ENCODE results near the gene ARHGEF7.

ARHGEF7 gene

DNA sequence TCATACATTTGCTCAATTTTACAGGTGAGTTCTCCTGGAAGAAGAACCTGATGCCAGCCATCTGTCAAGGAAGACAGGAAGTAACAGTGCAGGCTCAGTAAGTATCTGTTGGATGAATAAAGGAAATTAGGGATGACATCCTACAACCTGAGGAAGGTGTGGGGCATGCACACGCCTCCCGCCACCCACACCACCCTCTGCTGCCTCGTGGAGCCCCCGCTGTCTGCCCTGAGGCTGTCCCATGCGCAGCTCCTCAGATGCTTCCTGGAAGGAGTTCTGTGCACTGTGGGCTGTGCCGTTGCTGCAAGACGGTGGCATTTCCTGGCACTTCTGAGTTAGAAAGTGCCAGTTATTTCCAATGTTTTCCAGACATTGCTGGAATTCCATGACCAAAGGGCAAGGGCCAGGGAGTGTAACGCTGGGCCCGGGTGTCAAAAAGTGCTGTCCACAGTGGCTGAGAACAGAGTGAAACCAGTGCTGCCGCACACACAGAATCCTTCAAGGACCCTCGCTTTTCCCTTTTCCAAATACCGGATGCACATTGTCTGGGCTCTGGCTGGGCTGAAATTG lies 201.1 kb downstream of the ARHGEF7 start:
- DNase-seq: peak; percentile 21

- peak; percentile 26 for DNase-seq
These were observed 202.0 kb downstream of the ARHGEF7 start for GRCh38 chr13:111317042-111317550.

GRCh38 chr13:111317571-111318345 lies 202.6 kb downstream of the ARHGEF7 start:
- DNase-seq: peak; percentile 9

GRCh38 chr13:111318386-111318785 lies 203.3 kb downstream of the ARHGEF7 start:
- DNase-seq: peak; percentile 24

- peak; percentile 27 for DNase-seq
These were observed 204.4 kb downstream of the ARHGEF7 start for GRCh38 chr13:111319521-111319920.

- DNase-seq: peak; percentile 26
These were observed 205.1 kb downstream of the ARHGEF7 start, which contains the start of gene TEX29 for GRCh38 chr13:111319998-111320911. TSS of gene TEX29 (plus strand) at chr13:111320642. CDS start at chr13:111320891, 249 bp downstream.

DNA sequence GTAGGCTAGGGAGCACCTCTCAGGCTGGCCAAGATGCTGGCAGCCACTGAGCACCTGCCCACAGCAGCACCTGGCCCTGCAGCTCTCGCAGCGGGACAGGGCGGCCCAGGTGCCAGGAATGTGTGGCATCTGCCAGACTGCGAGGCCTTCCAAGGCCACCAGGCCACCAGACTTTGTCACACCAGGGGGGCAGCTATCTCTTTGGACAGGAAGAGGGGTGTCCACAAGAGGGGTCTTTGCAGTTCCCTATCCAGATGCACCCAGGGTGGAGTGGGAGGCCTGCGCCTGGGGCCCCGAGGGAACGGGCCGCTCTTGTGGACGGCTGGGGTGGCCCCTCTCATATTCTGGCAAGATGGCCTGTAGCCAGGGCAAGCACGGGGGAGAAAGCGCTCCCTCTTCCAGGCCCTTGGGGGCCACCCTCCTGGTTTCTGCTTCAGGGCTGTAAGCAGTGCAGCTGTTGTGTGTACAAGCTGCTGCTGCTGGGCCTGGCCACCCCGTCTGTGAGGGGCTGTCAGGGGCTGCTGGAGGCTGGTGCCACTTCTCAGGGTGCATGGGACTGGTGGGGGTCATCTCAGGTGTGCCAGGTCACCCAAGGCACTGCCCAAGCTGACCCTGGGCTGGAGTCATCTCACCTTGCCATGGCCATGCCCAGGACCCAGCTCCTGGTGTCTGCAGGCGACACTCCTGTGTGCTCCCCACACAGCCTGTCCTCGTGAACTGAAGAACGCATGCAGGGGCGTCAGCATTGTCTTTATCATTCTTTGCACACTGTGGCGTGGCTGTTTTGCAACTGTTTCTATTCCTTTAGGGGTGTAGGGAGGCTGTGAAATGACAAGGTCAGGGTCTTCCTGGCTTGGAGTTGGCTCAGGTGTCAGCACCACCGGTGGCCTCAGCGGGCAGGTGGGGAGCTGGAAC lies 207.1 kb downstream of the ARHGEF7 start:
- DNase-seq: peak; percentile 27

- peak; percentile 42 for DNase-seq
These were observed 207.8 kb downstream of the ARHGEF7 start for GRCh38 chr13:111322916-111323331.

DNA sequence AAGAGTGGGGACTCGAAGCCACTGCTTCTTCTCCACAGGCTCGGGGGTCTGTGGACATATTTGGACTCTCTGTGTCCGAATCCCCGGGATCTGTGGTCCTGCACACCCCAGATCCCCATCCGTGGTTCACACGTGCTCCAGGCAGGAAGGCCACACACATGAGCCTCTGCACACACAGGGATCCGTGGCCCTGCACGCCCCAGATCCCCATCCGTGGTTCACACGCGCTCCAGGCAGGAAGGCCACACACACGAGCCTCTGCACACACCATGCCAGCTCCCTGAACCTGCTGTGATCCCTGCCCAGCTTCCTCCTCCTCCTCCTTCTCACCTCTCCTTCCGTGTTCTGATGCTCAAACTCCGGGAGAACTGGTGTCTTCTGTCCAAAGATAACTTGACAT lies 208.4 kb downstream of the ARHGEF7 start:
- peak; percentile 24 for DNase-seq

DNA sequence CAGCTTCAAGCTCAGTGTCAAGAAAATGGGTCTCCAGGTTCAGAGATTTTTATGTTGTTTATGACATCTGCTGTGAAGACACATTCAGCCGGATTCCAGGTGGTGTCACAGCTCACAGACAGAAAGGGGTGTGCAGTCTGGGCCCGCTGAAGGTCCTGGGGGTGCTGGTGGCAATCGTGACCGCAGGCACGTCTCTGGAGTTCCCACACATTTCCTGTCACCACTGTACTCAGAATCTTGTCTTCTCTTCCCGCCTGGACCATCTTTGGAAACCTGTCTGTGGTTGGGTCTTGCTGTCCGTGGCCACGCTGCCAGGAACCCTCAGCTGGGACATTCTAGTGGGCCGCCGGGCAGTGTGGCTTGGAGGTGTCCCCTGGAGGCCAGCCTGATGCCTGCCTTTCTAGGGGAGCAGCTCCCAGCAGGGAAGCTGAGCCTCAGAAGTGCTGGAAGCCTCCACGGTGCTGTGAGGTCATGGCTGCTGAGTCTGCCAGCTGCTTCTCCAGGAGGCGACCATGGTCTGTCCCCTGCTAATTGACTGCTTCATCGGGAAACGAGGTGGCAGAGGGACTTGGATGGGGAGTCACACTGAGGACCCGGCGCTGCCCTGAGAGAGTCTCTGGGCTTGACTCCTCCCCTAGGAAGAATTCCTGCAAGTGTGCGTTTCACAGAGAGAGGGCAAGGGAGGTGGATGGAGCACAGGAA lies 209.0 kb downstream of the ARHGEF7 start:
- peak; percentile 35 for DNase-seq

DNA sequence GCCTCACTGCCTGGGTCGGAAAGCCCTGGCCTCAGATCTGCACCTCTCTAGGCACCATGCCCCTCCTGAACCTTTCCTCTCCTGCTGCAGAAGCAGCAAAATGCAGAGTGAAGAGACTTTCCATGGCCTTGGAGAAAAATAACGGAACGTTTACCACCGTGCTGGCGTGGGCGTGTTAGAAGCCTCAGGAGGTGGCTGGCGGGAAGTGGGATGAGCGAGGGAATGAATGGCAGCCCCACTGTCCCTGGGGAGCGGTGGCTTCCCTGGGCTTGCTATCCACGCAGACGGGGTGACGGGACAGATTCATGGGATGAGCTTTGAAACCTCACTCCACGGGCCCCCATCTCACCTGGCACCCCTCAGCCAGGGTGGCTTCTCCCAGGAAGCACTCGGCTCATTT lies 209.6 kb downstream of the ARHGEF7 start:
- DNase-seq: no peak

DNA sequence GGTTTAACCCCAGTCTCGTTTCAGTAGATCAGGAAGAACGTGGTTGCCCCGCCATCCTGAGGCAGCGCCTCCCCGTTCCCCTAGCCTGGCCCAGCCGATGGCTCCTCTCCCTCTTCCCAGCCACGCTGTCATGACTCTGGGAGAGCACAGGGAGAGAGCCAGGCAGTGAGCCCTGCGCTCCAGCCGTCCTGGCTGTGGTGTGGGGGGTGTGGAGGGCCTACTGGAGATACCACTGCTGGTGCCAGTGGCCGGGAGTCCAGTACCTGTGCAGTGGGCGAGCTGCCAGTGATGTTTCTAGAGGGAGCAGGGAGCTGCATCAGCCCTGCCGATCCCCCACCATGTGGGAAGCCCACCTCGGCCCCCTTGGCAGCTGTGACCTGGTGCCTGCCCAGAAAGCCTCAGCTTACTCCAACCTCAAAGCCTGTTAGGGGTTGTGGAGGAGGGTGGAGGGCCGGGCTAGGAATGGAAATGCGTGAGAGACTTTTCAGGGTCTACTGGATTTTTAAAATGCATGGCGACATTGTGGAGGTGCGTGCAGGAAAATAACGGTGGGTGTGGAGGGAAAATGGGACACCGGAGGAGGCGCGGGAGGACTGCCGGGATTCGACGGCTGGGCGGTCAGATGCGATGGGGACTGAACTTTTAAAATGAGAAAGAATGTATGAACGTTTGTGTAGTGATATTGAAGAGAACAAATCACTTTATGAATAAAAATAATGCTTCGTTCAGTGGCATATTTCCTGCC lies 210.2 kb downstream of the ARHGEF7 start:
- peak; percentile 37 for DNase-seq

DNA sequence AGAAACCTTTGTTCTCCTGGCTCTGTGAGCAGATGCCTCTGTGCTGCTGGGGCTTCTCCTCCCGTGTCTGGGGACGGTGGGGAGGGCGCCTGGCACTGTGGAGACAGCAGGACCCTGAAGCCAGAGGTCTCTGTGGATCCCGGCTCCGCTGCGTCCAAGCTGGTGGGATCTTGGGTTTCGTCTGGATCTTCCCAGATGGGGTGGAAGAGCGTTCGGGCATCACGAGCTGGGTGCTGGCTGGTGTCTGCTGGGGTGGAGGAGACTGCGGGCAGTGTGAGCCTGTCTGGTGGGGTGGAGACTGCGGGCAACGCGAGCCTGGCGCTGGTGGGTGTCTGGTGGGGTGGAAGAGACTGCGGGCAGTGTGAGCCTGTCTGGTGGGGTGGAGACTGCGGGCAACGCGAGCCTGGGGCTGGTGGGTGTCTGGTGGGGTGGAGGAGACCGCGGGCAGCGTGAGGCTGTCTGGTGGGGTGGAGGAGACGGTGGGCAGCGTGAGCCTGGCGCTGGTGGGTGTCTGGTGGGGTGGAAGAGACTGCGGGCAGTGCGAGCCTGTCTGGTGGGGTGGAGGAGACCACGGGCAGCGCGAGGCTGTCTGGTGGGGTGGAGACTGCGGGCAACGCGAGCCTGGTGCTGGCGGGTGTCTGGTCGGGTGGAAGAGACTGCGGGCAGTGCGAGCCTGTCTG lies 211.0 kb downstream of the ARHGEF7 start:
- peak; percentile 24 for DNase-seq

- DNase-seq: peak; percentile 10
These were observed 211.5 kb downstream of the ARHGEF7 start for GRCh38 chr13:111326621-111326965.

DNA sequence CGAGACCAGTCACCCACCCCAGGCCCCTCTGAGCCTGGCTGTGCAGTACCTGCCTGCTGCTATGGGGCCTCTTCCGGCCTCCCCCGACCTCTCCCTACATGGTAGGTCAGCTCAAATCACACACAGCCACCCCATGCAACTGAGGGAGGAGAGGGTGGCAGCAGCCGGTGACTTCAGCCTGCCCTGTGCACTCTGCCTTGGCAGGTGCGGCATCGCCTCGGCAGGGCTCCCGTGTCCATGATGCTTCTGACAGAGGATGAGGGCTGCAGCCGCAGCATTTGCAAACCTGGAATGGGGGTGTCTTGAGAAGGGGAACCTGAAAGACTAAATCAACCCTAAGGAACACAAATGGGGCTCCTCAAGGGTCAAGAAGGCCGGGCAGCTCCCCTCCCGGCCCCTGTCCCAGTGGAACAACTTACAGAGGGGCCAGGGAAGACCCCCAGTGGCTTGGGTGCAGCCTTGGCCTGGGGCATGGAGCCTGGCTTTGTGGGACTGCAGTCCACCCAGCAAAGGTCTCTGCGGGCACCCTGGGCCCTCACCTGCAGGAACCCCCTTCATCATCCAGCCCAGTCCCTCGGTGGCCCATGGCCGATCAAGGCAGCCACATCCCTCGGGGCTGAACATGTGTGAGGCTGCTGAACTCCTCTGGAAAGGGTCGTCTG lies 212.0 kb downstream of the ARHGEF7 start:
- peak; percentile 21 for DNase-seq

DNA sequence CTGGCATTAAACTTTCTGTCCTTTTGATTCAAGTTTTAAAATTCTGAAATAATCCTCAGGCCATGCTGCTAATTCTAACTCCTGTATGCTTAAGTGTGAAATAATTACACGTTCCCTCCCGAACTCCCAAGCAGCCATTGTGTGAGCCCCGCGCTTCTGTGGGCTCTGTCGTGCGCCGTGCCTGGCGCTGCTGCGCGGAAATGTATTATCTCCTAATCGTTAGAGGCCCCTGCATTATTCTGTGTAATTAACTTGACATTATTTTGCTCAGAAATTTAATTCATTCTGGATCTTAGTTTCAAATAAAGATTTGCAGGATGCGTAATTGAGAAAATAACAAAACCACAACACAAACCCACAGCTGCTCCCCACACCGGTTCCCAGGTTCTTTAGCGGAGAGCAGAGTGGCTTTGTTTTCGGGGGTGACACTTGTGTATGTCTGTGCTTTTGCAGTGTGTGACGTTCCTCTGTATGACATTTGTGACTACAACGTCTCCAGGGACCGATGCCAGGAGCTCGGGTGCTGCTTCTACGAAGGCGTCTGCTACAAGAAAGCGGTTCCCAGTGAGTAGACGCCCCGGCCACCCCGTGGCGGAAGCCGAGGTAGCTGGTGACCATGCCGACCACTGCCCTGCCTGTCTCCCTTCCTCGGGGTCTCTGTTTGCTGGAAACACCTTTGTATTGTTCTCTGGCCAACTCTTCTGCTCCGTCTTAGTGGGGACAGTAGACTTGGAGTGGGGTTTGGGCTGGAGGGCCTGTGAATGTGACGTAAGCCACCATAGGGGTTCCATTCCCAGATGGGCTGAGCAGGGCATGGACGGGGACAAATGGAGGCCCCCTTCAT lies 212.8 kb downstream of the ARHGEF7 start:
- peak; percentile 26 for DNase-seq

DNA sequence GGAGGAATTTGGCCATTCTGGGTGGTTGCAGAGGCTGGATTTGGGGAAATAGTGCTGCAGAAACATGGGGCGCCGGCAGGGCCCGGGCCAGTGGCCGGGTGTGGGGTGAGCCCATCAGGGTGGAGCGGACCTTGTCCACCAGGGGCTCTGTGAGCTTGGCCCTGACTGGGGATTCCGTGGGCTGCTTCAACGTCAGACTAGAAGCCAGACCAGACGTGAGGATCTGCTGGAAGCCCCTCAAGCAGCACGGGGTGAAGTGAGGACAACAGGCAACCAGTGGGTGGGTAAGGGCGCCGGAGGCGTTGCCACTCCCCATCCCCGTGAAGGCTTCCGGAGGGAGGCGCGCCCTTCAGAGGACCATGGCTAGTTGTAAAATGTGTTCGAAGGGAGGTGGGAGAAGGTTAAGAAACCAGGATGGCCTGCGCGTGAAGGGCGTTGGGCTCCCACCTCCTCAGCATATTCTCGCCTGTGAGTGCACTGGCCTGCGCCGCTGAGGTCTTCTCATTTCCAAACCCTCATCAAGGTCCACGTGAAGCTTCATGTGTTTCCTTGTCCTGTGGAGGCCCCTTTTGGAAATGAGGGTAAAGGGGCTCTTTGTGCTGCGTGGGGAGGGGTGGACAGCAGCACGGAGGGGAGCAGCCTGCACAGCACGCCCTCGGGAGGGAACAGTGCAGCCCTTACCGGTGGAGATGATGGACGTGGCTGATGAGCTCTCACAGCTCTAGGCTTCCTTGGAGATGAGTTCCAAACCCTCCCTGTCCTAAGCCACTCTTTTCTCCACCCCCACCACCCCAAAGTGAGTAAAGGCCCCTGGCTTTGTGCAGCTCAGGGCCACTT lies 213.7 kb downstream of the ARHGEF7 start:
- peak; percentile 12 for DNase-seq

DNA sequence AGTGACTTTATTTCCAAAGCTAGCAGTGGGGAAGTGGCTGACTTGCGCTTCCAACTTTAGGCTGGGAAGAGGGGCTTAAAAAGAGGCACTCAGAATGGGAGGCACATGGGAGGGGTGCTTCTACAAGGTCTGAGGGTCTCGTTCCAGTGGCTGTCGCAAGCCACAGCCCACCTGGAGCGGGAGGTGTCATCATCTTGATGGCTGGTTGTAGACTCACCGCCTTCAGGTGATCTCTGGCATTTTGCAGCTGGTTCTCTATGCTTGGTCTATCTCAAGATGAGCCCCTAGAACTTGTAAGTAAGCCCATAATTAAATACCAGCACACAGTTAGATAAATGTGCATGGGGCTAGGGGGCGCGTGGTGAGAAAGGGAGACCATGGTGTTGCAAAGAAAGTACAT lies 214.5 kb downstream of the ARHGEF7 start:
- peak; percentile 13 for DNase-seq
